Trophoblast cell (in vitro differentiated cells and primary cell): ENCODE results near the gene GPR152.

ENCODE experiments used
- DNase-seq, 2 donors: peaks; one replicate each; pipeline ENCODE4 v3.0.0-alpha.2; 2016
- H2AFZ ChIP-seq: 2 replicates; pipeline ENCODE4 v1.6.1; 2013; ENCODE audit warnings: low read length, moderate library complexity, mild to moderate bottlenecking; ENCODE audit not compliant: insufficient read depth, poor library complexity
- H2AK5ac ChIP-seq: 2 replicates; pipeline ENCODE4 v1.6.1; 2013; ENCODE audit warnings: mild to moderate bottlenecking, low read length
- H2BK120ac ChIP-seq: 2 replicates; pipeline ENCODE4 v1.6.1; 2013; ENCODE audit warnings: low read length, mild to moderate bottlenecking, moderate library complexity; ENCODE audit not compliant: insufficient read depth, poor library complexity
- H2BK12ac ChIP-seq: 2 replicates; pipeline ENCODE4 v1.6.1; 2013; ENCODE audit warnings: mild to moderate bottlenecking, low read length, moderate library complexity
- H2BK5ac ChIP-seq: 2 replicates; pipeline ENCODE4 v1.6.1; 2013; ENCODE audit warnings: low read length, low read depth, moderate library complexity, mild to moderate bottlenecking; ENCODE audit not compliant: poor library complexity
- H3K14ac ChIP-seq: 2 replicates; pipeline ENCODE4 v1.6.1; 2013; ENCODE audit warnings: mild to moderate bottlenecking, low read length
- H3K18ac ChIP-seq: 2 replicates; pipeline ENCODE4 v1.6.1; 2013; ENCODE audit warnings: mild to moderate bottlenecking, low read length
- H3K23ac ChIP-seq: 2 replicates; pipeline ENCODE4 v1.6.1; 2013; ENCODE audit warnings: low read length
- H3K27ac ChIP-seq: 2 replicates; pipeline ENCODE4 v1.5.1; 2013; ENCODE audit warnings: low read depth, mild to moderate bottlenecking, inconsistent platforms, low read length, moderate library complexity
- H3K27me3 ChIP-seq: 2 replicates; pipeline ENCODE4 v1.6.1; 2013; ENCODE audit warnings: inconsistent platforms, mild to moderate bottlenecking, low read length, moderate library complexity; ENCODE audit not compliant: insufficient read depth
- H3K36me3 ChIP-seq, 2 experiments: 1 replicate in 1 of 2; 2 replicates in 1 of 2; pipeline ENCODE4 v1.6.1; 2013; ENCODE audit warnings: low read length in 2 of 2, mild to moderate bottlenecking in 2 of 2, moderate library complexity in 1 of 2; ENCODE audit not compliant: insufficient read depth in 2 of 2, control insufficient read depth in 1 of 2
- H3K4ac ChIP-seq: 2 replicates; pipeline ENCODE4 v1.6.1; 2013; ENCODE audit warnings: low read depth, mild to moderate bottlenecking, low read length, moderate library complexity
- H3K4me1 ChIP-seq, 2 experiments: 1 replicate in 1 of 2; 2 replicates in 1 of 2; pipeline ENCODE4 v1.6.1; 2013; ENCODE audit warnings: low read length in 2 of 2, mild to moderate bottlenecking in 2 of 2, moderate library complexity in 1 of 2; ENCODE audit not compliant: insufficient read depth in 2 of 2, control insufficient read depth in 1 of 2
- H3K4me2 ChIP-seq: 2 replicates; pipeline ENCODE4 v1.6.1; 2013; ENCODE audit warnings: inconsistent platforms, mild to moderate bottlenecking, low read length, moderate library complexity
- H3K4me3 ChIP-seq: 2 replicates; pipeline ENCODE4 v1.5.1; 2013; ENCODE audit warnings: mild to moderate bottlenecking, low read depth, low read length, inconsistent platforms
- H3K79me1 ChIP-seq: one replicate; pipeline ENCODE4 v1.6.1; 2013; ENCODE audit warnings: low read length
- H3K79me2 ChIP-seq: 2 replicates; pipeline ENCODE4 v1.6.1; 2013; ENCODE audit warnings: low read length, mild to moderate bottlenecking; ENCODE audit not compliant: control insufficient read depth, insufficient read depth, poor library complexity
- H3K9ac ChIP-seq: 2 replicates; pipeline ENCODE4 v1.6.1; 2013; ENCODE audit warnings: mild to moderate bottlenecking, low read length
- H3K9me3 ChIP-seq: 2 replicates; pipeline ENCODE4 v1.6.1; 2013; ENCODE audit warnings: low read depth, mild to moderate bottlenecking, control low read depth, inconsistent platforms, low read length; ENCODE audit not compliant: insufficient read depth
- H4K12ac ChIP-seq: 2 replicates; pipeline ENCODE4 v1.6.1; 2013; ENCODE audit warnings: low read depth, mild to moderate bottlenecking, low read length, moderate library complexity
- H4K8ac ChIP-seq: 2 replicates; pipeline ENCODE4 v1.6.1; 2013; ENCODE audit warnings: low read depth, mild to moderate bottlenecking, low read length, moderate library complexity
- H4K91ac ChIP-seq: one replicate; pipeline ENCODE4 v1.6.1; 2013; ENCODE audit warnings: low read depth, mild to moderate bottlenecking, low read length, moderate library complexity
- WGBS: extraction: QIAGEN DNeasy Blood & Tissue Kit; methylation state at CpG from one replicate; pipeline ENCODE4 v1.1.7; 2013; ENCODE audit warnings: missing lambda C conversion rate; ENCODE audit not compliant: insufficient read length, insufficient coverage; ENCODE audit errors: extremely low coverage; 5-methylcytosine and 5-hydroxymethylcytosine counted together

GPR152 gene

GRCh38 chr11:67423891-67424613 lies 28.5 kb downstream of the GPR152 start:
- WGBS = no CpG with 5 or more reads among the region's 34 CpGs
- Histone ChIP-seq H4K12ac (no peak overlapping the region), H2BK120ac (no peak overlapping the region), H3K9ac (no peak overlapping the region), H3K9me3 (peaks cover 2% of the 10 kb centered on the region), H3K4me2 (no peak overlapping the region), H4K91ac (no peak overlapping the region), H2AFZ (no peak overlapping the region), H2BK5ac (no peak overlapping the region), H4K8ac (no peak overlapping the region), H3K18ac (no peak overlapping the region), H3K79me2 (peaks cover 7% of the 10 kb centered on the region), H3K27ac (no peak overlapping the region), H3K4me3 (no peak overlapping the region), H3K79me1 (peaks cover 10% of the 10 kb centered on the region), H3K23ac (no peak overlapping the region), H3K4ac (no peak overlapping the region), H3K27me3 (no peaks in the 10 kb centered on the region), H3K36me3 (no peaks in the 10 kb centered on the region), H2AK5ac (no peak overlapping the region), H3K4me1 (peaks cover 12 to 16% of the 10 kb centered on the region in 2 experiments), H2BK12ac (no peak overlapping the region), H3K14ac (no peak overlapping the region)
- no peak for DNase-seq

- Histone ChIP-seq H4K8ac (no peak overlapping the region), H3K9ac (no peak overlapping the region), H3K4ac (no peak overlapping the region), H3K79me2 (peaks cover 3% of the 10 kb centered on the region), H2AK5ac (no peak overlapping the region), H2AFZ (no peak overlapping the region), H2BK12ac (no peak overlapping the region), H3K27ac (no peak overlapping the region), H3K36me3 (no peaks in the 10 kb centered on the region), H3K4me1 (peaks cover 12 to 15% of the 10 kb centered on the region in 2 experiments), H3K4me2 (no peak overlapping the region), H3K9me3 (peaks cover 2% of the 10 kb centered on the region), H3K27me3 (no peaks in the 10 kb centered on the region), H2BK120ac (no peak overlapping the region), H3K4me3 (no peak overlapping the region), H3K14ac (no peak overlapping the region), H3K79me1 (peaks cover 6% of the 10 kb centered on the region), H3K18ac (no peak overlapping the region), H4K12ac (no peak overlapping the region), H3K23ac (no peak overlapping the region), H2BK5ac (no peak overlapping the region), H4K91ac (no peak overlapping the region)
- WGBS = no CpG with 5 or more reads among the region's 13 CpGs
- no peak for DNase-seq
These were observed 29.1 kb downstream of the GPR152 start for GRCh38 chr11:67423466-67423865.

GRCh38 chr11:67422891-67423290 lies 29.6 kb downstream of the GPR152 start:
- WGBS = no CpG with 5 or more reads among the region's 6 CpGs

GRCh38 chr11:67421430-67422031 lies 31.0 kb downstream of the GPR152 start:
- Histone ChIP-seq H3K79me2 (peaks cover 2% of the 10 kb centered on the region), H3K18ac (peak overlapping the region; percentile 29), H2BK12ac (no peak overlapping the region), H3K4me3 (no peak overlapping the region), H4K12ac (peak overlapping the region; percentile 72), H3K9ac (no peak overlapping the region), H2BK120ac (no peak overlapping the region), H4K91ac (peak overlapping the region; percentile 13), H3K4ac (no peak overlapping the region), H2AK5ac (no peak overlapping the region), H2AFZ (peak overlapping the region; percentile 57), H3K27me3 (no peaks in the 10 kb centered on the region), H3K9me3 (peaks cover 2% of the 10 kb centered on the region), H3K4me2 (peak overlapping the region; percentile 50), H3K4me1 (peaks cover 12% of the 10 kb centered on the region in 2 experiments), H3K27ac (no peak overlapping the region), H2BK5ac (no peak overlapping the region), H4K8ac (peak overlapping the region; percentile 91), H3K14ac (no peak overlapping the region), H3K36me3 (no peaks in the 10 kb centered on the region), H3K79me1 (peaks cover 2% of the 10 kb centered on the region), H3K23ac (no peak overlapping the region)
- DNase-seq = no peak
- no CpG with 5 or more reads among the region's 22 CpGs for WGBS

More at GRCh38 chr11:67422891-67423290, 29.6 kb downstream of the GPR152 start:
- no peak overlapping the region for H3K18ac ChIP-seq
- H4K91ac ChIP-seq = no peak overlapping the region
- H3K36me3 ChIP-seq = no peaks in the 10 kb centered on the region
- H3K4me2 ChIP-seq = no peak overlapping the region
- no peak overlapping the region for H2BK120ac ChIP-seq
- H3K4ac ChIP-seq = no peak overlapping the region
- H3K9ac ChIP-seq = no peak overlapping the region
- no peaks in the 10 kb centered on the region for H3K27me3 ChIP-seq
- no peak overlapping the region for H2BK5ac ChIP-seq
- H3K4me1 ChIP-seq = peaks cover 12 to 15% of the 10 kb centered on the region in 2 experiments
- H2AK5ac ChIP-seq = no peak overlapping the region
- H3K27ac ChIP-seq = no peak overlapping the region
- no peak overlapping the region for H3K14ac ChIP-seq
- DNase-seq = peak in 1 of 2 donors; percentile 41
- no peak overlapping the region for H3K4me3 ChIP-seq
- no peak overlapping the region for H4K12ac ChIP-seq
- no peak overlapping the region for H4K8ac ChIP-seq
- H3K23ac ChIP-seq = no peak overlapping the region
- peaks cover 2% of the 10 kb centered on the region for H3K9me3 ChIP-seq
- peaks cover 2% of the 10 kb centered on the region for H3K79me2 ChIP-seq
- peaks cover 3% of the 10 kb centered on the region for H3K79me1 ChIP-seq
- H2AFZ ChIP-seq = no peak overlapping the region
- no peak overlapping the region for H2BK12ac ChIP-seq
